HG03354 (cell line): ENCODE results near the gene TRAF2.

Experiments used
- ATAC-seq: cut with Tn5 transposase; IDR thresholded peaks from one replicate; pipeline ENCODE4 v1.9.1; 2021; ENCODE audit warnings: mild to moderate bottlenecking; ENCODE audit not compliant: unreplicated experiment, poor library complexity, severe bottlenecking

The TRAF2 gene

GRCh38 chr9:136906266-136906665 lies 19.9 kb downstream of the TRAF2 start:
- ATAC-seq: no peak

GRCh38 chr9:136907011-136907914 lies 20.9 kb downstream of the TRAF2 start:
- ATAC-seq: no peak

- no peak for ATAC-seq
Measured at GRCh38 chr9:136910197-136910900, 24.0 kb downstream of the TRAF2 start.

GRCh38 chr9:136910901-136911245 lies 24.6 kb downstream of the TRAF2 start:
- no peak for ATAC-seq

GRCh38 chr9:136913701-136914438 lies 27.6 kb downstream of the TRAF2 start:
- no peak for ATAC-seq

GRCh38 chr9:136915632-136916329 lies 29.5 kb downstream of the TRAF2 start:
- no peak for ATAC-seq

- ATAC-seq: no peak
Measured at GRCh38 chr9:136916330-136917184, 30.2 kb downstream of the TRAF2 start.

- ATAC-seq: no peak
Measured at GRCh38 chr9:136917902-136918301, 31.6 kb downstream of the TRAF2 start.

GRCh38 chr9:136920069-136920468 lies 33.8 kb downstream of the TRAF2 start:
- no peak for ATAC-seq

GRCh38 chr9:136920734-136921231 lies 34.5 kb downstream of the TRAF2 start:
- no peak for ATAC-seq

GRCh38 chr9:136921307-136921706 lies 35.0 kb downstream of the TRAF2 start:
- no peak for ATAC-seq

GRCh38 chr9:136921718-136922117 lies 35.4 kb downstream of the TRAF2 start:
- ATAC-seq: no peak

GRCh38 chr9:136922540-136922939 lies 36.2 kb downstream of the TRAF2 start:
- no peak for ATAC-seq

- no peak for ATAC-seq
Measured at GRCh38 chr9:136923881-136924280, 37.6 kb downstream of the TRAF2 start.

GRCh38 chr9:136925414-136926153 lies 39.3 kb downstream of the TRAF2 start:
- no peak for ATAC-seq

- no peak for ATAC-seq
Measured at GRCh38 chr9:136926154-136926704, 39.9 kb downstream of the TRAF2 start.

- ATAC-seq: no peak
Measured at GRCh38 chr9:136926749-136927148, 40.4 kb downstream of the TRAF2 start.
